Stomach (tissue), 4 donors: ENCODE measurements around the gene GPC2.
"Not testable (repeated sequence)": the region's sequence is repeated elsewhere in the genome, so short reads cannot be mapped to it uniquely, and the experiment has no call there.

Experiments
- POLR2A ChIP-seq, 4 donors: fragments of 450-650 bp; IDR thresholded peaks; one replicate each; pipeline ENCODE4 v1.6.1; 2016; ENCODE audit warnings: antibody characterized with exemption in 4 of 4, control low read depth in 2 of 4, mild to moderate bottlenecking in 1 of 4, moderate library complexity in 1 of 4
- POLR2AphosphoS5 ChIP-seq, 3 donors: sonication (generic); formaldehyde crosslinking; IDR thresholded peaks; one replicate each; pipeline ENCODE4 v1.6.1; 2016; ENCODE audit warnings: antibody characterized with exemption in 3 of 3
- TF ChIP-seq, protein P1 (sequence below), 7 experiments: fragments of 450-650 bp in 4 of 7; fragments of 200-600 bp in 3 of 7; sonication (generic) in 3 of 7; IDR thresholded peaks; one replicate each; pipeline ENCODE4 v1.5.1; 2016 to 2019; ENCODE audit warnings: antibody characterized with exemption in 7 of 7, control low read depth in 2 of 7, mild to moderate bottlenecking in 1 of 7

- not testable (repeated sequence) for TF ChIP-seq POLR2AphosphoS5, POLR2A (IDR thresholded peaks at IDR 0.05)
- TF ChIP-seq, protein P1, sequence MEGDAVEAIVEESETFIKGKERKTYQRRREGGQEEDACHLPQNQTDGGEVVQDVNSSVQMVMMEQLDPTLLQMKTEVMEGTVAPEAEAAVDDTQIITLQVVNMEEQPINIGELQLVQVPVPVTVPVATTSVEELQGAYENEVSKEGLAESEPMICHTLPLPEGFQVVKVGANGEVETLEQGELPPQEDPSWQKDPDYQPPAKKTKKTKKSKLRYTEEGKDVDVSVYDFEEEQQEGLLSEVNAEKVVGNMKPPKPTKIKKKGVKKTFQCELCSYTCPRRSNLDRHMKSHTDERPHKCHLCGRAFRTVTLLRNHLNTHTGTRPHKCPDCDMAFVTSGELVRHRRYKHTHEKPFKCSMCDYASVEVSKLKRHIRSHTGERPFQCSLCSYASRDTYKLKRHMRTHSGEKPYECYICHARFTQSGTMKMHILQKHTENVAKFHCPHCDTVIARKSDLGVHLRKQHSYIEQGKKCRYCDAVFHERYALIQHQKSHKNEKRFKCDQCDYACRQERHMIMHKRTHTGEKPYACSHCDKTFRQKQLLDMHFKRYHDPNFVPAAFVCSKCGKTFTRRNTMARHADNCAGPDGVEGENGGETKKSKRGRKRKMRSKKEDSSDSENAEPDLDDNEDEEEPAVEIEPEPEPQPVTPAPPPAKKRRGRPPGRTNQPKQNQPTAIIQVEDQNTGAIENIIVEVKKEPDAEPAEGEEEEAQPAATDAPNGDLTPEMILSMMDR (IDR thresholded peaks at IDR 0.05), result not testable (repeated sequence)
Measured at GRCh38 chr7:100130220-100130607, 47.0 kb downstream of the GPC2 start.
